ENCODE measurements around the gene ZNF341.

ZNF341 gene

DNA sequence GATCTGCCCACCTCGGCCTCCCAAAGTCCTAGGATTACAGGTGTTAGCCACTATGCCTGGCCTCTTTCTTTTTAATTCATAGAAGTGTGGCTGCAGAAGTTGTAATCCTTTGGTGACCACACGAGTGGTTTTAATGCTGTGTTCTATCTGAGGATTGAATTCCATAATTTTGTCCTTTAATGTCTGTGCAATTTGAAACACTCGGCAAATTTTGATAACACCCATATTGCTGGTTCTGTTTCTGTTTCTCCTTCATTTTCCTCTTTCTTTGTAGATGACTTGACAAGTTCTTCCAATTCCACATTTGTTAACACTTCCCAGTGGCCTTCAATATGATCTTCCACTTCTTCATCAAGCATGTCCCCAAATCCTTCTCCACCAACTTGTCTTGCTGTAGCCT is 76.6 kb downstream of the ZNF341 start:
- H3K27ac ChIP-seq (ENCODE audit: low read depth, low read length) = no peak overlapping the region
- no peaks in the 10 kb centered on the region for H3K9me3 ChIP-seq (ENCODE audit: control insufficient read depth in 5 of 5, low read length in 5 of 5)
- no peak overlapping the region for H3K4me3 ChIP-seq (ENCODE audit: low read depth in 1 of 5, low read length in 5 of 5)
- H3K9ac ChIP-seq (ENCODE audit: low read length in 5 of 5) = no peak overlapping the region
- H3K36me3 ChIP-seq (ENCODE audit: control insufficient read depth in 5 of 5, insufficient read depth in 5 of 5, low read length in 5 of 5) = no peaks in the 10 kb centered on the region
- H3K4me1 ChIP-seq (ENCODE audit: control insufficient read depth in 5 of 5, insufficient read depth in 5 of 5, low read length in 5 of 5) = peaks cover 0 to 23% (median 21%) of the 10 kb centered on the region in 5 donors
- no peaks in the 10 kb centered on the region for H3K27me3 ChIP-seq (ENCODE audit: control insufficient read depth in 5 of 5, insufficient read depth in 4 of 5, low read length in 5 of 5)

GRCh38 chr20:33810259-33810658 is 78.5 kb downstream of the ZNF341 start:
- no peaks in the 10 kb centered on the region for H3K27me3 ChIP-seq (ENCODE audit: control insufficient read depth in 5 of 5, insufficient read depth in 4 of 5, low read length in 5 of 5)
- H3K36me3 ChIP-seq (ENCODE audit: control insufficient read depth in 5 of 5, insufficient read depth in 5 of 5, low read length in 5 of 5) = no peaks in the 10 kb centered on the region
- H3K9me3 ChIP-seq (ENCODE audit: control insufficient read depth in 5 of 5, low read length in 5 of 5) = no peaks in the 10 kb centered on the region
- no peak overlapping the region for H3K27ac ChIP-seq (ENCODE audit: low read depth, low read length)
- H3K4me3 ChIP-seq (ENCODE audit: low read depth in 1 of 5, low read length in 5 of 5) = peak overlapping the region in 1 of 5 donors; percentile 2
- H3K9ac ChIP-seq (ENCODE audit: low read length in 5 of 5) = peak overlapping the region in 1 of 5 donors; percentile 39
- H3K4me1 ChIP-seq (ENCODE audit: control insufficient read depth in 5 of 5, insufficient read depth in 5 of 5, low read length in 5 of 5) = peaks cover 3 to 42% (median 37%) of the 10 kb centered on the region in 5 donors

DNA sequence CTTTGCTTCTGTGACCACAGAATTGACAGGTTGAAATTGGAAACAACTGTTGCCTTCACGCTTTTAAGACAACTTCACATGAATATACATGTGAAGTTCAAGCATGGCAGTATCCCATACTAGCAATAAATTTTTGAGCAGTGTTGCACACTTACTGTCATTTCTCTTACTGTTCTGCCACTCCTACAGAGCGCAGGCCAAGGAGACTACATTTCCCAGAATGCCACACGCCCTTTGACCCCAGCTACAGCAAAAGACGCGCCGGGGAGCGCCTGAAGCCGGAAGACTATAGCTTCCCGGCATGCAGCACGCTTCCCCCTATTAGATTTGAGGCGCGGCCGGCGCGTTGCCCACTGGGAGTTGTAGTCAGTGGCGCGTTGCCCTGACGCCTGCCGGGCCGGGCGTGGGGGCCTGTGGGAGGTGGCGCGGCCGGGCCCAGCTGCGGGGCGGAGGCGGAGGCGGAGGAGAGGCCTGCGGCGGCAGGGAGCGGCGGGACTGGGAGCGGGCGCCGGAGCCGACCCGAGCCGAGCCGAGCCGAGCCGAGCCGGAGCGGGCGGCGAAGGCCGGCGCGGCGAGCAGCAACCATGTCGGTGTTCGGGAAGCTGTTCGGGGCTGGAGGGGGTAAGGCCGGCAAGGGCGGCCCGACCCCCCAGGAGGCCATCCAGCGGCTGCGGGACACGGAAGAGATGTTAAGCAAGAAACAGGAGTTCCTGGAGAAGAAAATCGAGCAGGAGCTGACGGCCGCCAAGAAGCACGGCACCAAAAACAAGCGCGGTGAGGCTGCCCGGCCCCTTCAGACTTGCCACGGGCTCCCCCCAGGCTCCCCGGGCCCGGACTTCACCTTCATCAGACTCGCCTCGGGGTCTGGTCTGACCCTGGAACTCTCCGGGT is 79.3 kb downstream of the ZNF341 start, which contains the start of gene CHMP4B:
CHMP4B (plus strand) TSS at position 464 of the 891 bp plus-strand sequence; CDS start at position 585, 121 bp downstream.
- H3K9ac ChIP-seq (ENCODE audit: low read length in 5 of 5) = peak within 1 kb of the TSS; percentile 100
- H3K9me3 ChIP-seq (ENCODE audit: control insufficient read depth in 5 of 5, low read length in 5 of 5) = no peaks in the 10 kb centered on the region
- peaks cover 3 to 45% (median 38%) of the 10 kb centered on the region in 5 donors for H3K4me1 ChIP-seq (ENCODE audit: control insufficient read depth in 5 of 5, insufficient read depth in 5 of 5, low read length in 5 of 5)
- H3K27me3 ChIP-seq (ENCODE audit: control insufficient read depth in 5 of 5, insufficient read depth in 4 of 5, low read length in 5 of 5) = no peaks in the 10 kb centered on the region
- peak within 1 kb of the TSS; percentile 100 for H3K27ac ChIP-seq (ENCODE audit: low read depth, low read length)
- peaks cover 0 to 5% (median 0%) of the 10 kb centered on the region in 5 donors for H3K36me3 ChIP-seq (ENCODE audit: control insufficient read depth in 5 of 5, insufficient read depth in 5 of 5, low read length in 5 of 5)
- peak within 1 kb of the TSS; percentile 84 to 100 (median 94) for H3K4me3 ChIP-seq (ENCODE audit: low read depth in 1 of 5, low read length in 5 of 5)

- Histone ChIP-seq H3K27ac (ENCODE audit: low read depth, low read length) (peak overlapping the region; percentile 100), H3K36me3 (ENCODE audit: control insufficient read depth in 5 of 5, insufficient read depth in 5 of 5, low read length in 5 of 5) (peaks cover 0 to 5% (median 0%) of the 10 kb centered on the region in 5 donors), H3K9me3 (ENCODE audit: control insufficient read depth in 5 of 5, low read length in 5 of 5) (no peaks in the 10 kb centered on the region), H3K27me3 (ENCODE audit: control insufficient read depth in 5 of 5, insufficient read depth in 4 of 5, low read length in 5 of 5) (no peaks in the 10 kb centered on the region), H3K9ac (ENCODE audit: low read length in 5 of 5) (peak overlapping the region; percentile 100), H3K4me1 (ENCODE audit: control insufficient read depth in 5 of 5, insufficient read depth in 5 of 5, low read length in 5 of 5) (peaks cover 3 to 45% (median 38%) of the 10 kb centered on the region in 5 donors), H3K4me3 (ENCODE audit: low read depth in 1 of 5, low read length in 5 of 5) (peak overlapping the region; percentile 84 to 100 (median 94))
Observed at GRCh38 chr20:33811776-33812151, 80.0 kb downstream of the ZNF341 start.

GRCh38 chr20:33812152-33812849 is 80.5 kb downstream of the ZNF341 start:
- Histone ChIP-seq H3K36me3 (ENCODE audit: control insufficient read depth in 5 of 5, insufficient read depth in 5 of 5, low read length in 5 of 5) (peaks cover 0 to 5% (median 0%) of the 10 kb centered on the region in 5 donors), H3K4me3 (ENCODE audit: low read depth in 1 of 5, low read length in 5 of 5) (peak overlapping the region; percentile 84 to 100 (median 94)), H3K27ac (ENCODE audit: low read depth, low read length) (peak overlapping the region; percentile 100), H3K9ac (ENCODE audit: low read length in 5 of 5) (peak overlapping the region; percentile 100), H3K27me3 (ENCODE audit: control insufficient read depth in 5 of 5, insufficient read depth in 4 of 5, low read length in 5 of 5) (no peaks in the 10 kb centered on the region), H3K4me1 (ENCODE audit: control insufficient read depth in 5 of 5, insufficient read depth in 5 of 5, low read length in 5 of 5) (peaks cover 3 to 48% (median 38%) of the 10 kb centered on the region in 5 donors), H3K9me3 (ENCODE audit: control insufficient read depth in 5 of 5, low read length in 5 of 5) (no peaks in the 10 kb centered on the region)

DNA sequence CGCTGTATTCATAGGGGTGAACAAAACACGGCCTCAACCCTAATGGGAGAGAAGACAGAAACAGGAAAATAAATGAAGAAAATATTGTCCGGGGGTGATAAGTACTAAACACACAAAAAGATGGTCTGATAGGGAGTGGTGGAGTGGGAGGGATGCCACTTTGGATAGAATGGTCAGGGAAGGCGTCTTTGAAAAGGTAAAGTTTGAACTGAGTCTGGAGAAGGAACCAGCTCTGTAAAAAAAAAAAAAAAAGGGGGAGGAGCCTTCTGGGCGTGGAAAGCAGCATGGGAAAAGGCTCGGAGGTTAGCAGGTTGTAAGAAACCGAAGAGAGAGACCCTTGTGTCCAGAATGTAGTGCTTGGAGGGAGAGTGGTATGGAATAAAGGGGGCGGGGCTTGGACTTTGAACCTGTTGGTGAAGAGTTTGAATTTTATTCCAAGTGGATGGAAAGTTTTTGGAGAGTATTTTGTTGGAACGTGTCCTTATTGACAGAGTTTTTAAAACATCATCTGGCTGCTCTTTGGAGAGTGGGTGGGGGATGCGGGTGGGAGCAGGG is 81.2 kb downstream of the ZNF341 start:
- Histone ChIP-seq H3K9me3 (ENCODE audit: control insufficient read depth in 5 of 5, low read length in 5 of 5) (no peaks in the 10 kb centered on the region), H3K9ac (ENCODE audit: low read length in 5 of 5) (peak overlapping the region; percentile 100), H3K27me3 (ENCODE audit: control insufficient read depth in 5 of 5, insufficient read depth in 4 of 5, low read length in 5 of 5) (no peaks in the 10 kb centered on the region), H3K4me1 (ENCODE audit: control insufficient read depth in 5 of 5, insufficient read depth in 5 of 5, low read length in 5 of 5) (peaks cover 3 to 48% (median 38%) of the 10 kb centered on the region in 5 donors), H3K4me3 (ENCODE audit: low read depth in 1 of 5, low read length in 5 of 5) (peak overlapping the region; percentile 84 to 100 (median 94)), H3K27ac (ENCODE audit: low read depth, low read length) (peak overlapping the region; percentile 100), H3K36me3 (ENCODE audit: control insufficient read depth in 5 of 5, insufficient read depth in 5 of 5, low read length in 5 of 5) (peaks cover 0 to 5% (median 0%) of the 10 kb centered on the region in 5 donors)

- Histone ChIP-seq H3K4me3 (ENCODE audit: low read depth in 1 of 5, low read length in 5 of 5) (no peak overlapping the region), H3K4me1 (ENCODE audit: control insufficient read depth in 5 of 5, insufficient read depth in 5 of 5, low read length in 5 of 5) (peaks cover 3 to 52% (median 38%) of the 10 kb centered on the region in 5 donors), H3K9me3 (ENCODE audit: control insufficient read depth in 5 of 5, low read length in 5 of 5) (no peaks in the 10 kb centered on the region), H3K9ac (ENCODE audit: low read length in 5 of 5) (no peak overlapping the region), H3K27me3 (ENCODE audit: control insufficient read depth in 5 of 5, insufficient read depth in 4 of 5, low read length in 5 of 5) (no peaks in the 10 kb centered on the region), H3K36me3 (ENCODE audit: control insufficient read depth in 5 of 5, insufficient read depth in 5 of 5, low read length in 5 of 5) (peaks cover 0 to 5% (median 0%) of the 10 kb centered on the region in 5 donors), H3K27ac (ENCODE audit: low read depth, low read length) (no peak overlapping the region)
Observed at GRCh38 chr20:33814238-33814712, 82.5 kb downstream of the ZNF341 start.

DNA sequence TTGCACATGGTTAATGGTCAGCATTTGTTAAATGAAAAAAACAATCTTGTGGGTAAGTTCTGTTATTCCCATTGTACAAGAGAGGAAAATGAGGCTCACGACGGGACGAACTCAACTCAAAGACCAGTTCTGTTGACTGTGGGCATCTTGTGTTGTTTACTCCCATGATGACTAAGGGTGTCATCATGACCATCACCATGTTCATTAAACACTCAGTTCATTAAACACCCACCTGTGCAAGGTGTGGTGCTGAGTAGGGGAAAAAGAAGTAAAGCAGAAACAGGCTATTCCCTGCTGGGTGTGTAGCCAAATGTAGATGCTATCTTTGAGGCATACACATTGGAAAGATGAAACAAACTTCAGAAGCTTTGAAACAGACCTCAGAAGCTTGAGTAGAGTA is 83.9 kb downstream of the ZNF341 start:
- H3K4me1 ChIP-seq (ENCODE audit: control insufficient read depth in 5 of 5, insufficient read depth in 5 of 5, low read length in 5 of 5) = peaks cover 3 to 54% (median 37%) of the 10 kb centered on the region in 5 donors

DNA sequence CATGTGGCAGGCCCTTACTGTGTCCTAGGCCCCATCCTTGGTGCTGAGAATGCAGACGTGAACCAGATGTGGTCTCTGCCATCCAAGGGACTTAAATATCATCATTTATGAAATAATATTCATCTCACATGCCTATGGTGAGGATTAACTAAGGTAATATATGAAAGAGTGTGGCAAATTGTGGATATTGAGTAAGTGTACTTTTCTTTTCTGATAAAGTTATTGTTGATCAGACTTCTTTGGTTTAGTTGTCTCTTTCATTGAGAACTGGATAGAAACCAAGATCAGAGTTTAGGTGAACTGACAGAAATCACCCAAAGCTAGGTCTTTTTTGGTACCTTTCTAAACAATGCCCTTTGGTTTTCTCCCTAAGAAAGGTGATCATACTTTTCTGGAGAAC is 84.4 kb downstream of the ZNF341 start:
- no peaks in the 10 kb centered on the region for H3K9me3 ChIP-seq (ENCODE audit: control insufficient read depth in 5 of 5, low read length in 5 of 5)

More for the DNA sequence above, 83.9 kb downstream of the ZNF341 start:
- Histone ChIP-seq H3K4me3 (ENCODE audit: low read depth in 1 of 5, low read length in 5 of 5) (no peak overlapping the region), H3K27ac (ENCODE audit: low read depth, low read length) (no peak overlapping the region), H3K36me3 (ENCODE audit: control insufficient read depth in 5 of 5, insufficient read depth in 5 of 5, low read length in 5 of 5) (peaks cover 0 to 5% (median 0%) of the 10 kb centered on the region in 5 donors), H3K9ac (ENCODE audit: low read length in 5 of 5) (no peak overlapping the region), H3K9me3 (ENCODE audit: control insufficient read depth in 5 of 5, low read length in 5 of 5) (no peaks in the 10 kb centered on the region), H3K27me3 (ENCODE audit: control insufficient read depth in 5 of 5, insufficient read depth in 4 of 5, low read length in 5 of 5) (no peaks in the 10 kb centered on the region)

More for the DNA sequence above, 84.4 kb downstream of the ZNF341 start:
- Histone ChIP-seq H3K36me3 (ENCODE audit: control insufficient read depth in 5 of 5, insufficient read depth in 5 of 5, low read length in 5 of 5) (peaks cover 0 to 5% (median 0%) of the 10 kb centered on the region in 5 donors), H3K27ac (ENCODE audit: low read depth, low read length) (no peak overlapping the region), H3K4me1 (ENCODE audit: control insufficient read depth in 5 of 5, insufficient read depth in 5 of 5, low read length in 5 of 5) (peaks cover 3 to 52% (median 35%) of the 10 kb centered on the region in 5 donors), H3K9ac (ENCODE audit: low read length in 5 of 5) (no peak overlapping the region), H3K4me3 (ENCODE audit: low read depth in 1 of 5, low read length in 5 of 5) (no peak overlapping the region), H3K27me3 (ENCODE audit: control insufficient read depth in 5 of 5, insufficient read depth in 4 of 5, low read length in 5 of 5) (no peaks in the 10 kb centered on the region)

Measured in subcutaneous abdominal adipose tissue (tissue), 5 donors.